ENCODE results near the gene NBPF9.
"Not testable (repeated sequence)": the region's sequence is repeated elsewhere in the genome, so short reads cannot be mapped to it uniquely, and the experiment has no call there.

NBPF9 gene, protein sequence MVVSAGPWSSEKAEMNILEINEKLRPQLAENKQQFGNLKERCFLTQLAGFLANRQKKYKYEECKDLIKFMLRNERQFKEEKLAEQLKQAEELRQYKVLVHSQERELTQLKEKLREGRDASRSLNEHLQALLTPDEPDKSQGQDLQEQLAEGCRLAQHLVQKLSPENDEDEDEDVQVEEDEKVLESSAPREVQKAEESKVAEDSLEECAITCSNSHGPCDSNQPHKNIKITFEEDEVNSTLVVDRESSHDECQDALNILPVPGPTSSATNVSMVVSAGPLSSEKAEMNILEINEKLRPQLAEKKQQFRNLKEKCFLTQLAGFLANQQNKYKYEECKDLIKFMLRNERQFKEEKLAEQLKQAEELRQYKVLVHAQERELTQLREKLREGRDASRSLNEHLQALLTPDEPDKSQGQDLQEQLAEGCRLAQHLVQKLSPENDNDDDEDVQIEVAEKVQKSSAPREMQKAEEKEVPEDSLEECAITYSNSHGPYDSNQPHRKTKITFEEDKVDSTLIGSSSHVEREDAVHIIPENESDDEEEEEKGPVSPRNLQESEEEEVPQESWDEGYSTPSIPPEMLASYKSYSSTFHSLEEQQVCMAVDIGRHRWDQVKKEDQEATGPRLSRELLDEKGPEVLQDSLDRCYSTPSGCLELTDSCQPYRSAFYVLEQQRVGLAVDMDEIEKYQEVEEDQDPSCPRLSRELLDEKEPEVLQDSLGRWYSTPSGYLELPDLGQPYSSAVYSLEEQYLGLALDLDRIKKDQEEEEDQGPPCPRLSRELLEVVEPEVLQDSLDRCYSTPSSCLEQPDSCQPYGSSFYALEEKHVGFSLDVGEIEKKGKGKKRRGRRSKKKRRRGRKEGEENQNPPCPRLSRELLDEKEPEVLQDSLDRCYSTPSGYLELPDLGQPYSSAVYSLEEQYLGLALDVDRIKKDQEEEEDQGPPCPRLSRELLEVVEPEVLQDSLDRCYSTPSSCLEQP (N-terminal part only)

DNA sequence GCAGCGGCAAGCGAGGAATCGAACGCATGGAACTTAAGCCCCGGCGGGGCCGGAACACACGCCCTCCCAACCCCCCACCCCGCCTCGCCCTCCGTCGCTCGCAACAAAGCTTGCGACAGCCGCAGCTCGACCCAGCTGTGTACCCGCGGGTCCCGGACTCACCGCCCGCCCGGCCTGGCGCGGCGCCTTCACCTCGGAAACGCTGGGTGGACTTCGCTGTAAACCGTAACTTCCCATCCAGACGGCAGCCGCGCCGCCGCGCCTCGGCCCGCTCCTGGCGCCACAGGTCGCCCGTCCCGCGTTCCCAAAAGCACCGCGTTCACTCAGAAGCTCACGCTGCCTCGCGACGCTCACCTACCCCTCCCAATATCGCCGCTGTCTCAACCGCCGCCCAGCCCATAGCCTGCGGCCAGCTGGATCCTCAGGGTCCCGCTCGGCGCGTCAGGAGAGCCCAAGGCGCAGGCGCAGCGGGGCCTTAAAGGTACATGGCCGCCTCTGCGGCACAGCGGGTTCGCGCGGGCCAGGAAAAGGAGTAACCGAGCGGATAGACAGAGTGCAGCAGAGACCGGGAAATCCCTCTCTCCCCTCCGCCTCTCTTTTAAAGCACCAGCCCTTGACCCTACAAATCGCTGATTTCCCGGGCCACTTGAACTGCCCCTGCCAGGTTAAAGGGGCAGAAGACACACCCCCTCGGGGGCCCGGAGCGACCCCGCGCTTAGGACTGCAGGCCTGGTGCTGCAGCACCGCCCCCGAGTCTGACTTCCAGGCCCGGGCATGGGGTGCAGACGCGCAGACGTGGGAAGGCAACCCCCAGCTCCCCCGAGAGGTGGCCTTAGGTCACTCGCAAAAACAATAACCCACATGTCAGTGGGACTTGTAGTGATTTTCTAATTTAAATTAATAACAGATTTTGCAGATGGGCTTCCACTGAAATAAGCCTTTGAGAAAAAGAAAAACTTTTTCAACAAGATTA is at the start of gene NBPF9:
NBPF9 (minus strand) TSS at position 443 of the 973 bp plus-strand sequence. CDS start 21,412 bp downstream, outside the sequence.
- peak; percentile 38 for DNase-seq

DNA sequence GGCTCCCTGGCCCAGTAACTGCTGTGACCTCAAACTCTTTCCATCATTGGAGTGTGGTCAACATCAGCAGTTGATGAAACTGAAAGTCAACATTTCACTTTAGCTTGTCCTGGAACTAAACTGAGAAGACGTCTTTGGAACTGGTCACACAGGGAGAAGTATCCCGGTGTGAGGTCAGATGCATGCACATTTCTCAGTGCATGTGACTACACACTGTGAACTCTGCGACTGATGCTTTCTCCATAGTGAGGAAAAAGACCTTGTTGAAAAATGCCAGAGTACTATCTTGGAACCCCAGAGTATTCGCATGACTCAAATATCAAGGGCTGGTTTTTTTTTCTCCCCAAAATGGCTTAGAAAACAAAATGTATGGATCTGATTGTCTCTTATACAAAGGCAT is 46.6 kb upstream of the NBPF9 start:
- not testable (repeated sequence) for DNase-seq

DNA sequence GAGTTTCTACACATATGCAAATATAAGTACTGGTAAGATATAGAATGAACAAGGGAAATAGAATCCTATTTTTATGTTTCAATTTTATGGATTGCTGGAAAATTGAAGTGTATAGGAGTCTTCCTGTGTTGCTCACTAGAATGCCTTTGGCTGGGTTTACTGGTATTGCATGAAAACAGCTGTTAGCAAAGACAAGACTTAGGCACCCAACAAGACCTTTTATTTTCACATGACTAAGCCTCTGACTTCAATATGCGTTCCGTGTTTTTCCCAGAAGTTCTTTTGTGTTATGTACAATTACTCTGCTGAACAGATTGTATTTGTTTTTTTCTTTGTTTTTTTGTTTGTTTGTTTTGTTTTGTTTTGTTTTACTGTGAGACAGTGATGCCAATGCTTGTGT is 34.2 kb upstream of the NBPF9 start:
- DNase-seq: not testable (repeated sequence)

DNA sequence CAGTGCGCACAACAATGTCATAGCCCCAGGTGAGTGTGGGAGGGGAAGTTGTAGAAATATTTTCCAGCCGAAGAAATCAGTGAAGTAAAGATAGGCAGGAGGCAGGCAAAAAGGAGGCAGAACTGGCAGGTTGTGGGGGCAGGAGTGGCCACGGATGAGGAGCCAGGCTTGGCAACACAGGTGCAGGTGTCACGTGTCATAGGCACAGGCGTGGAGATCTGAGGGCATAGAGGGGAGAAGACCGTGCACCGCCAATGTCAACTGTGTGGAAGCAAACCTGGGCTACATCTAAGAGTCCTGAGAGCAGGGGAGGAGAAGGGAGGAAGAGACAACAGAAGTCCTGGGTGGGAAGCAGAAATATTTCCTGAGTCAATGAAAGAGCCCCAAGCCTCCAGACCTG is 27.6 kb upstream of the NBPF9 start:
- DNase-seq: not testable (repeated sequence)

DNA sequence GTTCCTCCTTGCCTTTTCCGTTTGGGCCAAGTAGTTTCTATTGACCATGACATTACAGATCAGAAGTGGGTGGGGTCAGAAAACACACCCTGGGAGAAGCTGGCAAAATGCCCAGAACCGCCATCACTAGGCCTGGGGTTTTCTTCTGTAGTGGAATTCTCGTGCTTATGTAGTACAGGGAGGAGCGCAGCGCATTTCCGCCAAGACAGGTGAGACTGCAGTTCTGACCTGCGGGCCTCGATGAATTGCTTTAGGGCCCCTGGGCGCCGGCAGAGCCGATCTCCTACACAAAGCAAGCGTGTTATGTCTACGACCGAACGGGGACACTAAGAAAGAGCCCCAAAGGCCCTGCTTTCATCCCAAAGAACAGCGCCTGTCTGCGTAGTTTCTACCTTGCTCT is 25.9 kb upstream of the NBPF9 start:
- DNase-seq: not testable (repeated sequence)

DNA sequence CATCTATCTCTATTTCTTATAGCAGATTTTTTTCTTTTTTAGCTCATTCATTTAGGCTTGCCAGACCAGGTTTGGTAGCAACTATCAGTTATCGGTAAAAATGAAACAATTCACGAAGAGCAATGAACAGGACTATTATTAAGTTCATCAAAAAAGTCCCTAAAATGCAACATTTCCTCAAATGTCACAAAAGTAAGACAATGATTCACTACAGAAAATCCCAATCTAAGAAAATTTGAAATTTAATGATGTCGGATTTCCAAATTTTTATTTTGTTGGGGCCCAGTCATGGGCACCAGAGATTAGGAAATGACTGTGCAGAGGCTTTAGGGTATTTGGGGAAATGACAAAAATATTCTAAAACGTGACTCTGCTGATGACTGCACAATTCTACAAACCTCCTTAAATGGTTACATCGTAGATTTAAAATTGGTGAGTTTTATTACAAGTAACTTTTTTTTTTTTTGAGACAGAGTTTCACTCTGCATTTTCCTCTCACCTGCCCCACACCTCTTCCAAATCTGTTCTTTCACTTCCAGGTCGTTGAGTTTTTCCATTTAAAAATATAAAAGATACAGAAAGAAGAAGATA is 23.3 kb upstream of the NBPF9 start:
- not testable (repeated sequence) for DNase-seq

DNA sequence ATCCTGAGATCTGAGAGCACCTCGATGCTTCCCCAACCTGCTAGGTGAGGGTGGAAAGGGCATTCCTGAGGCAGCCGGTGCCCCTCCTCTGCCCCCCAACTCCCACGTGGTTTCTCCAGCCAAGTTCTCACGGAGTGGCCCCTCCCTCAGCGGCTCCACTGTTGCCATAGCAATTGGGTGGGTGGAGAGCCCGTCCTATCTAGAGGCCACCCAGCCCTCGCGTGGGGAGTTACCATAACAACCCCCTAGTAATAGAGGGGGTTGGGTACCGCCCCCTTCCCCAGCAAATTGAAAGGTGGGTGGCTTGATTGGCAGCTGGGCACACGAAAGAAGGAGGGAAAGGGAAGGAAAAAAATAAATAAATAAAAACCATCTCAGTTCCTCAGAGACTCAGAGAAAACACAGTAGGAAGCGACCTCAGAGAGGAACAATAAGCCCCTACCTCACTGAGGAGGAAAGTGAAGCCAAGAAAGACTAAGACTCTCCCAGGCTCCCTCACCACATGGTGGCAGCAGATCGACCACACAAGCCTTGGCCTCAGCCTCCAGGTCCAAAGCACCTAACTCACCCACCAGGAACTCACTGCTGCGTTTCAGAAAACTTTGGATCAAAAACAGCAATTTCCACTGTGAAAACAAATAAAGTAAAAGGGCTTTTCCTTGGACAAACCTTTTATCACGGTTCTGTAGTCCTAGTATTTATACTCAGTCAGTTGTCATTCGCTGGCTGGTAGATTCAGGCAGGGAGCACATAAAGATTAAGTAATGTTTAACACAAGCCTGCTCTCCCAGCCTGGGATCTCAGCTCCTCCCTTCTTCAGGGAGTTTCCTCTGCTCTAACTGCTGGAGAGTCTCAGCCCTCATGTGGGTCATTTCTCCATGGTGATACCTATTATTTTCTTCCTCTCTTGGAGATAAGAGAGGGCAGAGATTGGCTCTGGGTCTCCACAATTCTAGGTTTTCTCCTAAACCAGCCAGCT is 20.9 kb upstream of the NBPF9 start:
- DNase-seq: peak; percentile 0

DNA sequence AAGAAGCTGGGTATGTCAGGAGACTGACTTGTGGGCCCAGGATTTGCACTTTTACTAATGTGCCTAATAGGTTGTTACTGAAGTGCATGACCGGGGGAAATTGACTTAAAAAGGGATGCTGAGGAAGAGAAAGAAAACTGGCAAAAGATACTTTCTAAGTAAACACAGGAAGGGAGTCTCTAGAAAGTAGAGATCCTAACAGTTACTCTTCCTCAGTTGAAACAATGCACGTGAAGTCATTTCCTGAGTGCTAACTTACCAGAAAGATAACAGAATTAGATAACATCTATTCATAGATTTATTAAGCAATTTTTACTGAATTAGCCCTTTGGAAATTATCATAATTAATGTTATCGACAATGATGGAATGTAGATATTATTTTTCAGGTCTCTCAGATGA is 9.5 kb upstream of the NBPF9 start:
- not testable (repeated sequence) for DNase-seq

DNA sequence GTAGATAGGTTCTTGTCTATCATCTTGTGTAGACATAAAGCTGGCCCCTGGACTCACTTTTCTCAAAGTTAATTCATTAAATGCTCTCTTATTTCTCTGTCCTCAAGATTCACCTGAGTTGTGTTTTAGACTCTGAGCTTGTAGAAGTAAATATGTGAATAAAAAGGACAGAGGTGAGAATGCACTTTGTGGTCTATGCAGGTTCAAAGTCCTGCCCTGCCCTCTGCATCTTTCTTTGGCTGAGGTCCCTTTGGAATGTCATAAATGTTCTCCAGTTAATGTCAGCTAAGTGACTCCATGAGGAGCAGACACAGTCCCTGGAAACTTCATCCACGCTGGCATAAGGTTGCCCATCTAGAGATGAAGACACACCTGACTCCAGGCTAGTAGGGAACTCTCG is 7.0 kb upstream of the NBPF9 start:
- not testable (repeated sequence) for DNase-seq

DNA sequence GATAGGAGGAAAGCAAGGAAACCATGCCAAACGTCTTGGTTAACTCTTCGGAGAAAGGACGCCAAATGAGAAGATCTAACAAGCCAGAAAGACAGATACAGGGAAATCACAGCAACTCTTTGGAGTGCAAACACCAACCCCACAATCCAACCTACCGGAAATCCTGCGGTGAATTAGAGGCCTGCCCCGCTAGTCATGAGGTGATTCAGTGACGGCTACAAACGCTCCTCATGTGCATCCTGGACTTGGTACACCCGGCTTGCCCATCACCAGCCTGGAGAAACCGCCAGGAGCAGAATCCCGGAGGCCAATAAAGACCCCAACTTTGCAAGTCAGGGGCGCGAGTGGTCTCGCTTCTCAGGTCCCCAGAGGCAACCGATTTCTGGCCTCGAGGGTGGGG is 777 bp downstream of the NBPF9 start:
- not testable (repeated sequence) for DNase-seq

DNA sequence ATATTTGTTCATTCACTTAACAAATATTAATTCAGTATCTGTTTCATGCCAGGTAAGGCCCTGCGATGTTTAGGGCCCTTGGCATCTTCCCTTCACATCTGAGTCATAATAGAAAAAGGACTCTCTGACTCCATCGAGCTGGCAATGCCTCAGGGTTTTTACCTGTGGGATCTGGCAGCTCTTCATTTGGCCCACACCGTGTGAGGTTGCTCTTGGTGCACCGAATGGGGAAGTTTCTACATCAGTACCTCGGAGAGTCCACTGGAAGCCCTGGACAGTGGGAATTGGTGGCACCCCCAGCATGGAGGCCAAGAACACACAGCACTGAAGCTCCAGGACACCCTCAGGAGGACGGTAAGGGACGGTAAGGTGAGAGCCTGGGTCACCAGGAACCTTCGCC is 5.1 kb downstream of the NBPF9 start:
- DNase-seq: not testable (repeated sequence)

DNA sequence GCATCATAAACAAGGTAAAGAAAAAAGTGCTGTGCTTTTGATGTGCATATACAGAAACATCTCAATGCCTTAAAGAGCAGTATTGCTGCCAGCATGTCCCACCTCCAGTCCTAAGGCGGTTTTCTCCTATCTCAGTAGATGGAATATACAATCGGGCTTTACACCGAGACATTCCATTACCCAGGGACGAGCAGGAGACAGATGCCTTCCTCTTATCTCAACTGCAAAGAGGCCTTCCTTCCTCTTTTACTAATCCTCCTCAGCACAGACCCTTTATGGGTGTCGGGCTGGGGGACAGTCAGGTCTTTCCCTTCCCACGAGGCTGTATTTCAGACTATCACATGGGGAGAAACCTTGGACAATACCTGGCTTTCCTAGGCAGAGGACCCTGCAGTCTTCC is 10.2 kb downstream of the NBPF9 start:
- DNase-seq: not testable (repeated sequence)

DNA sequence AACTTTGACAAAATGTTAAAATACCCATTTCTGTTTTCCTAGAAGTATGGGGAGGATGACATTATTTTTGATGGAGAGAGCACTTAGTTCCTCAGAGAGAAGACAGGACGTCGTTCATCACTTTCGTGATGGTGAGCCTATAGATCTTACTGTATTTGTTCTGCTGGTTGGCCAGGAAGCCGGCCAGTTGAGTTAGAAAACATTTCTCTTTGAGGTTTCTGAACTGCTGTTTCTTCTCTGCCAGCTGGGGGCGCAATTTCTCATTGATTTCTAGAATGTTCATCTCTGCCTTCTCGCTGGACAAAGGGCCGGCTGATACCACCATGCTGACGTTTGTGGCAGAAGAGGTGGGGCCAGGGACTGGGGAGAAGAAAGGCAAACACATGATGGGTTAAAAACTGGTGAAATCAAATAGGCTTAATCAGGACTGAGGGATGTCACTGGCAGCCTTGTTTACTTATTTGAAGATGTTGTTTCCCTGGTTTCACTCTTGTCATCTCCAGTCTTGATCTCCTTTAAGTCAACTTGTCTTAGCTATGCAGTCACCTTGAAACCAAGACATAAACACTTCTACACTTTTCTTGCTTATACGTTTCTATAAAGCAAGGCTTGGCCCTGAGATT is 27.7 kb downstream of the NBPF9 start:
- DNase-seq: not testable (repeated sequence)

DNA sequence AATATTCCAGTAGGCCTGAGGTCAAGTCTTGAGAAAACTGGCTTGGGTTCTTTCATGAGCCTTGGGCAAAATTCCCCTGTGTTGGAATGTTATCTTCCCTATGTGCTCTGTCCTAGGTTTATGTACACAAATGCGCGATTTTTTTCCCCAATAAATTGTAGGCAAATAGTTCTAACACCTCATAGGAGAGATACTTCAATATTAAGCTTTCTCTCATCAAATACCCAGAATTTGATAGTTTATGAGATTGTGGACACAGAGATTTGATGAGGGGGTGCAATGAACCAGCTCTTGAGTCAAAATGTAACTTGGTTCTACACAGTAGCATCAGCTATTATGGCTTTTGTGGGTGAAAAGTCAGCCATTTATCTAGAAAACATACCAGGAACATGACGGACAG is 38.7 kb downstream of the NBPF9 start:
- DNase-seq: not testable (repeated sequence)

DNA sequence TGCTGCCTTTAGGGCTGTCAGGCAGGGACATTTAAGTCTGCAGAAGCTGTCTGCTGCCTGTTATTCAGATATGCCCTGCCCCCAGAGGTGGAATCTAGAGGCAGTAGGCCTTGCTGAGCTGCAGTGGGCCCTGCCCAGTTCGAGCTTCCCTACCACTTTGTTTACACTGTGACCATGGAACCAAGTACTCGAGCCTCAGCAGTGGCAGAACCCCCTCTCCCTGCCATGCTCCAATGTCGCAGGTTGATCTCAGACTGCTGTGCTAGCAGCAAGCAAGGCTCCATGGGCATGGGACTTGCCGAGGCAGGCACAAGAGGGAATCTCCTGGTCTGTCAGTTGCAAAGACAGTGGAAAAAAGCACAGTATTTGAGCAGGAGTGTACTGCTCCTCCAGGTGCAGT is 60.3 kb downstream of the NBPF9 start:
- not testable (repeated sequence) for DNase-seq

DNA sequence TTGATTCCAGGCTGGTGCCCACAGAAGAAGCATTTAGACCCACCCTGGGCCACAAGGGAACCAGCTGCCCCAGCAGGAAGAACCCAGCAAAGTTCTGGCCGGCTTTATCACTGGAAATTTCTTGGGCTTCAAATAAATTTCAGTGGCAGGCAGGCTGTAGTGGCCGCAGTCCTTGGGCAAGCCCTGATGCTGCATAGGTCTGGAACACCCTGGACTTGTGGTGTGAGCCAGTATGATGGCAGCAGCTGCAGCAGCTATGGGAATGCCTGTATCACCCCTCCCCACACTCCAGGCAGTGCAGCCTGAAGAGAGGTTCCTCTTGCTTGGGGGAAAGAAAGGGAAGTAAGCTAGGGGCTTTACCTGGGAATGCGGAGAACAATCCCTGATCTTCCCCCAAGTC is 69.4 kb downstream of the NBPF9 start:
- not testable (repeated sequence) for DNase-seq

DNA sequence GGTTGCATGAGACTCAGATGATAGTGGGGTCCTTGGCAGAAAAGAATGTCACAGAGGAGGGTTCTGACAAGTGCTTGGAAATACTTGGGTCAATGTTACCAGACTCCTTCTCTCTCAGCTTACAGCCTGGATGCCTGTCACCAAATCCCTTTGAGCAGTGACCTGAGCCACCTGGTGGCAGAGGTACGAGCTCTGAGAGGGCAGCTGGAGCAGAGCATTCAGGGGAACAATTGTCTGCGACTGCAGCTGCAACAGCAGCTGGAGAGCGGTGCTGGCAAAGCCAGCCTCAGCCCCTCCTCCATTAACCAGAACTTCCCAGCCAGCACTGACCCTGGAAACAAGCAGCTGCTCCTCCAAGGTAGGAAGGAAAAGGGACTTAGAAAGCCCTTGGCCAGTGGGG is 79.0 kb downstream of the NBPF9 start:
- DNase-seq: not testable (repeated sequence)

DNA sequence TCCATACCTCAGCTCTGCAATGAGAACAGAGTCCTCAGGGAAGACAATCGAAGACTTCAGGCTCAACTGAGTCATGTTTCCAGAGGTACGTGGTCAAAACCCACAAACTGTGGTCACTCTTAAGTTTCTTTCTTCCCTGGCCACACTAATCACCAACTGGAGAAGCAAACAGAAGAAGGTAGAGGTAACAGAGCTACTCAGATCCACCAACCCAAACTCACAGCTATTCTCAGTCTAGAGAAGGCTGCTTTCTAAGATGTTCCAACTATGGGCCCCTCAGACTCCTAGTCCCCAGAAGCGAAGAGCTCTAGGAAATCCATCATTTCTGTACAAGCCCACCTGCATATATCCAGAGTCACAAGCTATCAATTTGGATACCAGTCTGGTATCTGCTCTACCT is 84.8 kb downstream of the NBPF9 start:
- DNase-seq: not testable (repeated sequence)

DNA sequence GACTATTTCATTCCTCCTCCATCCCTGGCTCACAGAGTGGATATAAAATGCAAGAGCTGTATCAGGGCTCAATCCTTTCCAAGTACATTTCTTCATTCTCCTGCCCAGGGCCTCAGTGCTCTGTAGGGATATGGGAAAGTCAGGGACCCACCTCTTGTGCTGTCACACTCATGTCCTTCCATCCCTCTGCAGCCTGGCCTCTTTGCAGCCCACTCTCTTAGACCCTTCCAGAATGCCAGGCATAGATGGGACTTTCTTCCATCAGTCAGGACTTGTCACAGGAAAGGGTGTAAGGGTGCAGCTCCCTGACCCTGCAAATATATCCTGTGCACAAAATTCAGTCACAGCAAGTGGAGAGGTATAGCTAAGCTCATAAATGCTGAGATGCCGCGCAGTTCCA is 86.7 kb downstream of the NBPF9 start:
- DNase-seq: not testable (repeated sequence)

DNA sequence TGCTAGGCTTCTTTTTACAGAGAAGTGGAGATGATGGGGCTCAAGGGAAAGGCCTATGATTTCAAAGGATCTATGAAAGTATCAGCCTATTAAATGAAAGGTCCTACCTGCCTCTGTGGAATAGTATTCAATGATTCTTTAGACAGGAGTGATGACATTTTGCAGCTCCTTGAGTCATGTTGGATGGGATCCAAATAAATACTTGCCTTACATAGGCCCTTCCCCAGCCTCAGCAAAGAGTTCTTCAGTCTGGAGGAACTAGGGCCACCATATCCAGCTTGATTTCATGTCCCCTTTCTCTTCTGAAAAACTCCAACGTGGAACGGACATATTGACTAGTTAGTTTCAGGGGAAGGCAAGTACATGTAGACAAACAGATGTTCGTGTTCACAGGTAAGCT is 87.8 kb downstream of the NBPF9 start:
- DNase-seq: not testable (repeated sequence)

Measured in CD4-positive, alpha-beta T cell treated with Interleukin-6 for 4 hours (primary cell).